HCT116 (cell line): ENCODE results near the gene GAB2. TPM values are rescaled to one million over a fixed set of nuclear protein-coding genes. Genes with fewer than 3 reads are reported as not detected.

ENCODE experiments used
- ATAC-seq: fragments of 200-7000 bp; cut with Tn5 transposase; 2 replicates; pipeline ENCODE4 v1.9.1; 2020; ENCODE audit warnings: mild to moderate bottlenecking, moderate library complexity
- BruUV-seq: library from RNA; stranded (reverse); fragments of 400-500 nt; replicated peaks from 2 replicates; lab custom pipeline; 2021; lab: Mats Ljungman, UMichigan
- CTCF ChIA-PET: fragments of 300-600 bp; sonication (Branson Sonifier 250); formaldehyde crosslinking; loops from one replicate; lab custom pipeline; 2021; ENCODE audit warnings: antibody characterized with exemption; lab: Charles Lee
- POLR2A ChIA-PET: fragments of 300-600, 350-600 bp; sonication (Branson Sonifier 250); formaldehyde crosslinking; loops from one replicate; lab custom pipeline; 2021; ENCODE audit warnings: antibody characterized with exemption; lab: Charles Lee
- RAD21 ChIA-PET, 2 experiments: fragments of 300-600 bp; sonication (Branson Sonifier 250); formaldehyde crosslinking; loops; one replicate each; lab custom pipeline; 2023; ENCODE audit warnings: low total read pairs in 2 of 2; ENCODE audit not compliant: uncharacterized antibody in 2 of 2, unreplicated experiment in 2 of 2, low non-redundant PET in 1 of 2; lab: Charles Lee
- DNase-seq: peaks from one replicate; pipeline ENCODE4 v3.0.0-alpha.2; 2010; ENCODE audit warnings: low read depth, low spot score
- H2AFZ ChIP-seq: fragments of 200-600 bp; shearing (Covaris generic), sonication (generic); 2 replicates; pipeline ENCODE4 v1.6.1; 2017; ENCODE audit warnings: low read depth, mixed run types, mixed read lengths, antibody characterized with exemption, low read length; ENCODE audit not compliant: poor library complexity, severe bottlenecking
- H3K27ac ChIP-seq: 2 replicates; pipeline ENCODE4 v1.5.1; 2012; ENCODE audit warnings: low read depth, low read length
- H3K27me3 ChIP-seq: fragments of 200-600 bp; sonication (generic); 2 replicates; pipeline ENCODE4 v1.6.1; 2016; ENCODE audit warnings: mixed run types, low read length, mixed read lengths; ENCODE audit not compliant: insufficient read depth
- H3K36me3 ChIP-seq, 2 experiments: fragments of 200-500 bp in 1 of 2; fragments of 200-600 bp in 1 of 2; sonication (Bioruptor generic) in 1 of 2; sonication (generic) in 1 of 2; 2 replicates each; pipeline versions ENCODE4 v1.5.1 to v1.6.1; 2014 to 2016; ENCODE audit warnings: low read length in 2 of 2, inconsistent platforms in 1 of 2, mixed read lengths in 1 of 2, mixed run types in 1 of 2; ENCODE audit not compliant: insufficient read depth in 2 of 2, control insufficient read depth in 1 of 2
- H3K4me1 ChIP-seq, 2 experiments: fragments of 200-600 bp in 1 of 2; sonication (generic) in 1 of 2; 2 replicates each; pipeline versions ENCODE4 v1.5.1 to v1.6.1; 2012 to 2017; ENCODE audit warnings: low read length in 2 of 2, inconsistent platforms in 1 of 2, mild to moderate bottlenecking in 1 of 2, mixed read lengths in 1 of 2, mixed run types in 1 of 2, moderate library complexity in 1 of 2; ENCODE audit not compliant: insufficient read depth in 2 of 2, control insufficient read depth in 1 of 2
- H3K4me2 ChIP-seq: fragments of 200-600 bp; sonication (generic); 2 replicates; pipeline ENCODE4 v1.6.1; 2017; ENCODE audit warnings: mixed run types, low read length, mixed read lengths
- H3K4me3 ChIP-seq, 2 experiments: fragments of 200-600 bp in 1 of 2; sonication (generic) in 1 of 2; replicated peaks in 1 of 2; 2 replicates each; pipeline ENCODE4 v1.5.1; 2011 to 2016; ENCODE audit warnings: low read length in 2 of 2, control low read depth in 1 of 2, low read depth in 1 of 2, mild to moderate bottlenecking in 1 of 2, mixed read lengths in 1 of 2, mixed run types in 1 of 2
- H3K79me2 ChIP-seq: fragments of 200-600 bp; sonication (generic); 2 replicates; pipeline ENCODE4 v1.6.1; 2017; ENCODE audit warnings: mild to moderate bottlenecking, mixed run types, low read length, moderate library complexity, mixed read lengths; ENCODE audit not compliant: insufficient read depth
- H3K9ac ChIP-seq: fragments of 200-600 bp; sonication (generic); 2 replicates; pipeline ENCODE4 v1.6.1; 2016; ENCODE audit warnings: low read length, mixed read lengths
- H3K9me2 ChIP-seq: fragments of 200-600 bp; sonication (generic), shearing (Covaris generic); 2 replicates; pipeline ENCODE4 v1.6.1; 2017; ENCODE audit warnings: mixed run types, mild to moderate bottlenecking, moderate library complexity; ENCODE audit not compliant: insufficient read depth
- H3K9me3 ChIP-seq, 2 experiments: fragments of 200-500 bp in 1 of 2; fragments of 200-600 bp in 1 of 2; sonication (Bioruptor generic) in 1 of 2; sonication (generic) in 1 of 2; 2 replicates each; pipeline ENCODE4 v1.6.1; 2014 to 2017; ENCODE audit warnings: low read length in 2 of 2, mixed read lengths in 2 of 2, inconsistent platforms in 1 of 2, low read depth in 1 of 2, mild to moderate bottlenecking in 1 of 2, mixed run types in 1 of 2, moderate library complexity in 1 of 2; ENCODE audit not compliant: control insufficient read depth in 1 of 2, insufficient read depth in 1 of 2
- H4K20me1 ChIP-seq: fragments of 200-600 bp; sonication (generic), shearing (Covaris generic); 2 replicates; pipeline ENCODE4 v1.6.1; 2017; ENCODE audit warnings: mixed run types, mild to moderate bottlenecking, moderate library complexity; ENCODE audit not compliant: insufficient read depth
- ATF3 ChIP-seq: IDR thresholded peaks from 2 replicates; pipeline ENCODE4 v1.6.1; 2012
- CEBPB ChIP-seq: IDR thresholded peaks from 2 replicates; pipeline ENCODE4 v1.6.1; 2012; ENCODE audit warnings: low read depth
- CTCF ChIP-seq, 3 experiments: fragments of 200-600 bp in 1 of 3; sonication (generic) in 1 of 3; IDR thresholded peaks in 2 of 3; conservative IDR thresholded peaks in 1 of 3; 2 replicates each; pipeline ENCODE4 v1.5.1; 2012 to 2017; ENCODE audit warnings: low read depth in 2 of 3, low read length in 2 of 3, antibody characterized with exemption in 1 of 3, borderline replicate concordance in 1 of 3, control low read depth in 1 of 3, mild to moderate bottlenecking in 1 of 3, mixed read lengths in 1 of 3, mixed run types in 1 of 3, moderate library complexity in 1 of 3; ENCODE audit not compliant: insufficient read depth in 1 of 3
- EZH2 ChIP-seq: fragments of 200-600 bp; sonication (generic); IDR thresholded peaks from 2 replicates; pipeline ENCODE4 v1.6.1; 2017; ENCODE audit warnings: antibody characterized with exemption, mixed run types
- MAX ChIP-seq: IDR thresholded peaks from 2 replicates; pipeline ENCODE4 v1.6.1; 2012
- POLR2AphosphoS5 ChIP-seq: IDR thresholded peaks from 2 replicates; pipeline ENCODE4 v1.6.1; 2011; ENCODE audit warnings: mild to moderate bottlenecking, low read depth, low read length, moderate library complexity
- RAD21 ChIP-seq: IDR thresholded peaks from 2 replicates; pipeline ENCODE4 v1.6.1; 2012; ENCODE audit warnings: low read depth, mild to moderate bottlenecking
- REST ChIP-seq: IDR thresholded peaks from 2 replicates; pipeline ENCODE4 v1.6.1; 2012; ENCODE audit warnings: low read depth
- YY1 ChIP-seq: IDR thresholded peaks from 2 replicates; pipeline ENCODE4 v1.6.1; 2011; ENCODE audit warnings: low read length, low read depth, moderate library complexity, mild to moderate bottlenecking; ENCODE audit not compliant: insufficient replicate concordance; ENCODE audit errors: extremely low read depth
- intact Hi-C: fragments of 100-400 bp; cut with micrococcal nuclease; formaldehyde crosslinking; loops from 2 replicates; pipeline ENCODE4 v1.10.0; 2022
- total RNA-seq: library from RNA; stranded (reverse); gene quantifications from one replicate; pipeline ENCODE4 v1.2.1, GENCODE V29; 2021; ENCODE audit not compliant: unreplicated experiment

The GAB2 gene
- total RNA-seq, 1 experiment from 2014 or later = 1.9 TPM

- TF ChIP-seq REST = no peak
These were observed 1.1 kb upstream of the GAB2 start (continued) for GRCh38 chr11:78418584-78419211.

GRCh38 chr11:78417888-78418583 lies 416 bp upstream of the GAB2 start:
- POLR2A ChIA-PET = no interaction called here
- CTCF ChIA-PET = interaction anchor here (1.6 kb wide), 1 partner anchor 14 kb away, joined by 6 read pairs; no protein-coding TSS in a partner anchor
- intact Hi-C loops = loop anchor here (2.0 kb wide), 1 partner anchor 147 kb away; no protein-coding TSS in a partner anchor

More at GRCh38 chr11:78417888-78418583, 416 bp upstream of the GAB2 start:
- H4K20me1 ChIP-seq = no peaks in the 10 kb centered on the region
- H3K9ac ChIP-seq = peak overlapping the region; percentile 46
- no peak overlapping the region; the same call in 1 of the 2 replicates for H3K27ac ChIP-seq
- RAD21 ChIA-PET = no interaction called here
- ATAC-seq (peak; percentile 77), DNase-seq (peak; percentile 32)
- H3K4me2 ChIP-seq = peak overlapping the region; percentile 80
- H3K4me3 ChIP-seq = peak overlapping the region; percentile 24 to 49
- no peaks in the 10 kb centered on the region for H3K9me2 ChIP-seq
- H3K27me3 ChIP-seq = no peaks in the 10 kb centered on the region
- H2AFZ ChIP-seq = no peak overlapping the region
- no peak for TF ChIP-seq YY1
- TF ChIP-seq ATF3 = no peak
- no peak for TF ChIP-seq REST
- peak; percentile 42 for TF ChIP-seq MAX
- TF ChIP-seq CEBPB = no peak
- TF ChIP-seq EZH2 = no peak
- TF ChIP-seq POLR2AphosphoS5 = peak; percentile 50; the same call in 1 of the 2 replicates
- TF ChIP-seq CTCF (IDR thresholded peaks at IDR 0.05 in 2 of 3, conservative IDR thresholded peaks at IDR 0.05 in 1 of 3; ENCODE audit: borderline replicate concordance in 1 of 3, insufficient read depth in 1 of 3, low read depth in 2 of 3, low read length in 2 of 3) = peak in 1 of 3 experiments; percentile 13; a peak in 1 of 6 replicates
- no peak for TF ChIP-seq RAD21
- no peaks in the 10 kb centered on the region for H3K36me3 ChIP-seq
- H3K79me2 ChIP-seq = no peaks in the 10 kb centered on the region
- no TSS peak for BruUV-seq
- H3K4me1 ChIP-seq = peaks cover 5 to 19% of the 10 kb centered on the region in 2 experiments; a peak in 3 of 4 replicates
- H3K9me3 ChIP-seq = no peaks in the 10 kb centered on the region
